Hematopoietic multipotent progenitor cell treated with erythropoietin and hydrocortisone succinate and interleukin-3 and kit ligand, for 6 days (in vitro differentiated cells): ENCODE results near the gene PLAA.
A peak's percentile ranks its signal among the peaks of the same experiment; 100 is the strongest.

Experiments
- DNase-seq: peaks from one replicate; pipeline ENCODE4 v3.0.0-alpha.2; 2015

Gene PLAA

GRCh38 chr9:26946753-26947727 is at the start of gene PLAA:
PLAA (minus strand) TSS chr9:26947242; CDS start chr9:26947045, 197 bp downstream.
- peak; percentile 97 for DNase-seq

- DNase-seq = no peak
These were observed 48.8 kb upstream of the PLAA start for GRCh38 chr9:26995810-26996209.

- DNase-seq = no peak
These were observed 36.3 kb upstream of the PLAA start for GRCh38 chr9:26983340-26983739.

DNA sequence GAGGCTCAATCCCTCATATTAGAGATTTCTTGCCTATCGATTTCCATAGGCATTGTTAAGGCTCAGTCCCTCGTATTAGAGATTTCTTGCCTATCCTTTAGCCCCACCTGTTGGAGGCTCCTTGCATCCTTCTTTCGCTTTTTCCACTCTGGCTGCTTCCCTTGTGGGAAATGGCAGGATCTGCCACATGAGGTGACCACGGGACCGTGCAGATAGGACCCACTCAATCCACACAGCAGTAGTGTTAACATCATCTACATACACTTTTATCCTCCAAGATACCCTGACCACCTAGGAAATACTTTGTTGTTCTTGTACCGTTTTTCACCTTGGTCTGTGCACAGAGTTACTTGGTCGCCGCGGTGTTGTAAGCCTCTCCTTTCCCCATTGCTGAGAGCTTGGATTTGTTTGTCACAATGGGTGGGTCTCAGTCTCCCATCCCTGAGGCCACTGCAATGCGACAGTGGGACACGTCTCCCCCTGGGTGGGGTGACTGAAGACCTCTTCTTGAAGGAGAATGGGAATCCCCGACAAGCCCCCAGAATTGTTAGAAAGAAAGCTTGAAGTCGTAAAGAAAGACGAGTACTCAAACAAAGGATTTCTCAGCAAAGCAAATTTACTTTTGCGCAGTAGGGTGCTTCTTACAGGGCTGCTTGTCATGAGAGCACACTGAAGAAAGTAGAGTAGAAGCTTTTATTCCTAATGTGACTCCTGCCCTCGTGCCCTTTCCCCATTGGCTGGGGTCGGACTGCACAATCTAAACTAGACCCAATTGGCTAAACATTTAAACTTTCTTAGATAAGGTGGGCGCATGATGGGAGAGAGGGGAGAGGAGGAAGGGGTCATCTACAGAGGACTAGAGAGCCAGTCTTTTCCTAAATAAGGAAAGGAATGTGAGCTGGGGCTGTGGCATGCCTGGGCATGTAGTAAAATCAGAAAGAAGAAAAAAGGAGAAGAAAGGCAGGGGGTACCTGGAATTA is 29.0 kb upstream of the PLAA start:
- DNase-seq = peak; percentile 75

GRCh38 chr9:26974927-26975326 is 27.9 kb upstream of the PLAA start:
- no peak for DNase-seq

- DNase-seq = no peak
These were observed 26.9 kb upstream of the PLAA start for GRCh38 chr9:26973989-26974388.

GRCh38 chr9:26971721-26972120 is 24.7 kb upstream of the PLAA start:
- no peak for DNase-seq

- peak; percentile 60 for DNase-seq
These were observed 9.8 kb upstream of the PLAA start for GRCh38 chr9:26956860-26957233.

DNA sequence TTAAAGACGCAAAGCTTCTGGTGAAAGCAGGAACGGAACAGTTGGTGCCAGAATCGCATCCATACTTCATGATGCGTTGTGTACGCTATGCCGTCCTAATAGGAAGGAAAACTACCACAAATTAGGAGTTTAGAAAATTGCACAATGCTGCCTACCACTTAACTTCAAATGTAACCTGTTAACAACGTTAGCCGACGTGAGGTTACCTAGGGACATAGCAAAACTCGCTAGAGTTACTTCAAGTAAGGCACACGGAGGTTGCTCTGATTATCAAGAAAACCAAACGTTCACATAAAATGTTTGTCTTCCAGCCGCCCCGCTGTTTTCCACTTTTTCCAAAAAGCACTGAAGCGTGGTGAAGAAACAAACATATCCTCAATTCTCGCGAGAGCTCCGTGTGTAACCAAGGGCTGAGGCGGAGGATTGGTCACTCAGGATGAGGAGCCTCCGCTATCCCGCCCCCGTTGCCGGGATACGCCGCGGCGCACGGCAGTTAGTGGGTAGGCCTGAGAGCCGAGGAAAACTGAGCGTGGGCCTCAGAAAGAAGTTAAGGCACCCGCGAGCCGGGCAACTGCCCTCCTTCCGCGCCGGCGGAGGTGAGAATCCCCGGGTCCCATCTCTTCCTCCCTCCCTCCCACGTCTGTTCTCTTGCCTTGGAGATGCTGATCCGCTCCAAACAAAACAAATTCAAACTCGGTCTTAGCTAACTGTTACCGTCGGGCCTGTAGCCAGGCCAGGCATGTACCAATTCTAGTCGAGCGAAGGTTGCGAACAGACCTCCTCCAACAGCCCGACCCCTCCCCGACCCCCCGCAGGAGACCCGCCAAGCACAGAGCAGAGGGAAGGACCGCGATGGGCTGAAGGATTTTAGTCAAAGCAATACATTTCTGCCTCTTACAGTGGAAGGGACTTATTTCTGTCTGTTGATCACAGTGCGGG is 9.1 kb upstream of the PLAA start, which contains the start of gene IFT74:
IFT74 (plus strand) TSS at position 492 of the 939 bp plus-strand sequence. CDS start 5,556 bp downstream, outside the sequence.
- DNase-seq = peak; percentile 99

DNA sequence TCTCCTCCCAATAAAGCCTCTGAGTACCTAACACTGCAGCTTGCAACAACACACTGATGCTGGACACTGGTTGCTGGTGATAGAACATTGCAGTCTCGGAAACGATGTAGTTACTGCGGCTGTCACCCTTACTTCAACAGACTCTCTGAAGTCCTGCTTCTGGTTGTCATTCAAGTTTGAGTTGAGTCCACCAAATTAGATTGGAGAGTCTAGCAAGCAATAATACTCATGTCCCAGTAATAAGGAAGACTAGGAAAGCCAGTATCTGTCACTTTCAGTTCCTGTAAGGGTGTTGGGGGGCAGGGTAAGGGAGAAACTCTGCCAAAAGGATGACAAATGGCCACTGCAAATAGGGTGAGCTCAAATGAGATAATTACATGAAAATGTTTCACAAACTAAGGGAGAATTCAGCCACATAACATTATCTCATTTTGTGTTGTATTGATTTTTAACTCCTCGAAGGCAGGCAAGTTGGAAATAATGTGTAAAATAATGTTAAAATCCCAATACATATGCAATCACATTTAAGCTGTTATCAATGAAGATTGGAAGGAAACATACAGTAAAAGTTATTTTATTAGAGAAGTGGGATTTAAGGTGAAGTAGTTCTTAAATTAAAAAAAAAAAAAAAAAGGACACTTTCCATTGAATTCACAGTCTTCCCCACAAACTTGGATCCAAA is 8.3 kb upstream of the PLAA start:
- DNase-seq = peak; percentile 80

DNA sequence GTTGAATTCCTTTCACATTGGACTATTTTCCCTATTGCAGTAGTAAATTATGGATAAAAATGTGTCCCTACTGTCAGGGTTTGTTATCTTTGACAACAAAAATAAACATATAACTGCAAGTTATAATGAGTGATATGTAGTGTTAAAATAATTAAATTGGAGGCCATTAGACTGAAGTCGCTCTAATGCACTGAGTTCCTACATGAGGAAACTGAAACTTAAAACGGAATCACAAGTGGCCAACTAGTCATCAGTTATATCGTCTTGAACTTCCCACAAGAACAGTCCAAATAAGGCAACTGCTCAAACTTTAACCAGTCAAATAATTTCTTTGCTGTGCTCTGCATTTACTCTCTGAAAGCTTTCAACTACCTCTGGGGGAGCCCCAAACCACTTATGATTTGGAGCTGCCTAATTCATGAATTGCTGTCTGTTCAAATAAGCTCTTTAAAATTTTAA is 7.0 kb upstream of the PLAA start:
- DNase-seq = peak; percentile 57

DNA sequence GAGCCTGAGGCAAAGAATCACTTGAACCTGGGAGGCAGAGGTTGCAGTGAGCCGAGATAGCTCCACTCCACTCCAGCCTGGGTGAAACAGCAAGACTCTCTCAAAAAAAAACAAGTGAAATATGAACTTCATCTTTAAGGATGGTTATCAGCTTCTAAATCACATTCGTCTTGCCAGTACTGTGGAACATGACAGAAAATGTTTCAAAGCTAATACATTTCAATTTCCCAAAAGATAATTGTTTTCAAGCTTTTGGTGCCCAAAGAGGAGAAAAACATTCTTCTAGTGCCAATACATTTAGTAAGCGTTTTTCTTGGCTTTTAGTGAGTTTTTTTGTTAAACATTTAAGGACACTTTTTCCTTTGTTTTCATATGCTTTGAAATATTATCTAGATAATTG is 4.8 kb upstream of the PLAA start:
- no peak for DNase-seq

- no peak for DNase-seq
These were observed 3.5 kb upstream of the PLAA start for GRCh38 chr9:26950521-26950920.

DNA sequence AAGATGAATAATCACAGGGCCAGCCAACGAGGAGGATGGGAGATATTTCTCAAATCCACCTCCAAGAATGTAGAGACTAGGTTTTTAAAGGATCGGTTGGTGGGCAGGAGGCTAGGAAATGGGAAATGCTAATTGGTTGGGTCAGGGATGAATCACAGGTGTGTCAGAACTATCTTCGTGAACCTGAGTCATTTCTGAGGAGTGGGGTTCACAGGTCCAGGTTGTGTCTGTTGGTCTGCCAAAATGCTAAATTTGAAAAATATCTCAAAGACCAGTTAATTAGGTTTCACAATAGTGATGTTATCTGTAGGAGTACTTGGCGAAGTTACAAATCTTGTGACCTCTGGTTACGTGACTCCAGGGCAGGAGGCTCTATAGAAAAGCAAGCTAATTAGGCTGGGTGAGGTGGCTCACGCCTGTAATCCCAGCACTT is 2.6 kb upstream of the PLAA start:
- peak; percentile 72 for DNase-seq

DNA sequence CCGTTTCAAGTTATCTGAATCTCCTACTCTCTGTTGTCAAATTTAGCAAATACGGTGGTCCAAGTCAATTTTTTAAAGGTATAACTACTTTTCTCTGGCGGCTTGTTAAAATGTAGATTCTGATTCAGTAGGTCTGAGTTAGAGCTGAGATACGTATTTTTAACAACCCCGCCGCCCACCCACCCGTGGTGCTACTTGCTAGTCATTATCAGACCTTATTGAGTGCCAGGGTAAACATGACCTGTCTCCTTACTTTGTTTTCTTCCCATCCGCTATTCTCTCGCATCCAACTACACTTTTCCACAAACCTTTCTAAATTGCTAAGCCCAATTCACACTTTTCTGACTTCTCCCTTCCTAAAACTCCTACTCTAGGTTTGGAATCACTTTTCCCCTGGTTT is 694 bp upstream of the PLAA start:
- peak; percentile 39 for DNase-seq

- DNase-seq = no peak
These were observed 1.5 kb downstream of the PLAA start for GRCh38 chr9:26945591-26945990.

DNA sequence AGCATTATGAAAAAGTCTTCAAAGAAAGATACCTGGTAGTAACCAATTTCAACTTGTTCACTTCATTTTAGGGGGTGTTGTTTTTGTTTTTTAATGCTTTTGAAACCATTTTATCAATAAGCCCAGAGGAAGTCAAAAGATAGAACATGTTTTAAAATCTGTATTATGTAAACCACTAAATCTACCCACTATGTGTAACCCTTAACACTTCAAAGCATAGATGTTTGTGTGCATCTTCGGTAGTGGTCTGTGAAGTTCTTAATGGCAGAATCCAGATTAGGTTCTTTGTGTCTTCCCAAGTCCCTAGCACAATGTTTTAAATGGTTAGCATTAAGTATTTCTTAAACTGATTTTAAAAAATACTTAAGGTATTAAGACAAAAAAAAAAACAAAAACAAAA is 6.3 kb downstream of the PLAA start:
- DNase-seq = no peak

- DNase-seq = no peak
These were observed 6.9 kb downstream of the PLAA start for GRCh38 chr9:26939955-26940711.

DNA sequence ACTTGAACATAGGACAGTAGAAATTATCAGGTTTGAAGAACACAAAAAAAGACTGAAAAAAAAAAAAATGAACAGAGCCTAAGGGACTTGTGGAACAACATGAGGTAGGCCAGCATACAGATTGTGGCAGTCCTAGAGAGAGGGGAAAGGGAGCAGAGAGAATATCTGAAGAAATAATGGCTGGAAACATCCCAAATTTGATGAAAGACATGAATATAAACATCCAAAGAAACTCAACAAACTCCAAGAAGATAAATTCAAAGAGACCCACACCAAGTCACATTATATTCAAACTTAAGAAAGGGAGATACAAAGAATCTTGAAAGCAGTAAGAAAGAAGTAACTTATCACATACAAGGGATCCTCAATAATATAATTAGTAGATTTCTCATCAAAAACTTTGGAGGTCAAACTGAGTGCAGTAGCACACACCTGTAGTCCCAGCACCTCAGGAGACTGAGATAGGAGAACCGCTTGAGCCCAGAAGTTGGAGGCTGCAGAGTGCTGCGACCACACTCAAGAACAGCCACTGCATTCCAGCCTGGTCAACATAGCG is 9.1 kb downstream of the PLAA start:
- no peak for DNase-seq

DNA sequence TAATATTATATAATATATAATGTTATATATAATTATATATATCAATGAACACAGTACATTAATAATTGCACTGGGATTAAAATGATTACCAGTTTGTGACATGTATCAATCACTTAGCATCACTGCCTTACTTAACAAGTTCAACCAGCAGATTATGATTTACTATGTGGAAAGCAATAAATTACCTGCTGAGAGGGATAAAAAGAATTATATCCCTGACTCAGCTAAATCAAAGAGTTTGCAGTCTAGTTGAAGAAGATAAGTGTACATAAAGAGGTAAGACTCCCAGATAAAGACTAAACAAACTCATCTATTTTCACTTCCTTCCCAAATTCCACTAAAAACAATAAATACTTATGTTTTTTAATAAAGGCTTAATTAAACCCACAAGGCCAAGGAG is 11.2 kb downstream of the PLAA start:
- DNase-seq = no peak
